NCI-H2107 treated with DMSO at 0.1 percent for 48 hours (cell line): ENCODE data around the gene ZNF783.
"Not testable (repeated sequence)": the region's sequence is repeated elsewhere in the genome, so short reads cannot be mapped to it uniquely, and the experiment has no call there.

ENCODE experiments used
- DNase-seq: peaks from one replicate; lab custom pipeline; 2025; ENCODE audit not compliant: unreplicated experiment; lab: John Stamatoyannopoulos, UW

The ZNF783 gene

DNA sequence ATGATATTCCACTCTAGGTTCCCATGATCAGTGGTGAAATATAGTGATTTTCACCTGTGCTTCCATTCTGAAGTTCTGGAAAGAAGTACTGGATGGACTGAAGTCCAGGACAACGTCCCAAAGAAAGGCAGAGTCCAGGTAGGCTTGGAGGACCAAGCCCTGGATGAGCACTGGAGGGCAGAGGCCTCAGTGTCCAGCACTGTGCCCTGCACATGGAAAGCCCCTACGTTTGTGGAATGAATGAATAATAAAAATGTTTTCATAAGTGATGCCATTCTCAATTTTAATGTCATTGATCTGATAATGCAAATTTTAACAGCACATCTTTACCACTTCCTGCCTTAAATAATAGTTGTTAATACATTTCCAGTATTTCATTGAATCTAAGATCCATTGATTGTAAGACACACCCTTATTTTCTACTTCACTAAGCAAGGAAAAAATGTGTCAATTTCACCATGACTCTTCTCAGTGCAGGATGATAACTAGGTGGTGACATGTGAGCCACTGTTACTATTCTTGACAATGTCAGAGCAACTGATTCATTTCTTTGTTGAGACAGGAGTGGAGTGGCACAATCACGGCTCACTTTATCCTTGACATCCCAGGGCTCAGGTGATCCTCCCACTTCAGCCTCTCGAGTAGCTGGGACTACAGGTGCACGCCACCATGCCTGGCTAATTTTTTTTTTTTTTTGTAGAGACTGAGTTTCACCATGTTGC, 35.2 kb downstream of the ZNF783 start:
- DNase-seq = no peak

DNA sequence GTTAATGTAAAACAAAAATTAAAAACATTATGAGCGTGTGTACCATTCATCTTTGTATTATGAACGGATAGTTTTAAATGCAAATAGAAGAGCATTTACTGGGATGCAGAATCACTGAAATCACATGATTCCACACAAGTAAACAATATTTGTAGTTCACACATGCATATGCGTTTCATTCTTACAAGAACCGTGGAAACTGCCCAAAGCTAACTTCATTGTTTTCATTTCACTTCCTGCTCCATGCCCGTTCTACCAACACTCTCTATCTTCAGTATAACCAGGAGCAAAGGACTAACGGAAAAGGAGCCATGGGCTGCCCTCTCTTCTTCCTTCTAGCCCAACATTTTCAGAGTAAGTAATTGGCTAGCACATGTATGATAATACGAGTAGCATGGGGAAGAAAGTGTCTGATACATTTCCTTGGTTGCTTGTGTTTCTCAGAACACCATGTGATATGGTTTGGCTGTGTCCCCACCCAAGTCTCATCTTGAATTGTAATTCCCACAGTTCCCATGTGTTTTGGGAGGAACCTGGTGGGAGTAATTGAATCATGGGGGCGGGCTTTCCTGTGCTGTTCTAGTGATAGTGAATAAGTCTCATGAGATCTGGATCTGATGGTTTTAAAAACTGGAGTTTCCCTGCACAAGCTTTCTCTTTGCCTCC, 38.8 kb downstream of the ZNF783 start:
- DNase-seq = no peak

DNA sequence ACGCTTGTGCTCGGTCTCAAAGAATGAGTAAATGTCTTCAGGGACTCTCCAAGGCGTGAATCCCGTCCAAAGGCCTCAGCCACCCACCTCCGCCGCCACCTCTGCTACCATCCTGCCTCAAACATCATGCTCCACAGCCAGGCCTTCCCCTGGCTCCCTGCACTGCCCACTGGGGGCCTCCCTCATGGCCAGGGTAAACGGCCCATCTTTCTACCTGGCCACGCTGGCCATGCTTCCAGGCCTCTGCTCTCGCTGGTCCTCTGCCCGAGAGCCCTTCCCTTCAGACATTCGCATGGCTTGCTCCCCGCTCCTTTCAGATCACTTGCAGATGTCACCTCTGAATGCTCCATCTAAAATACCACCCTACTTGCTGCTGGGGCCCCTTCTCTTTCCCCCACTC, 40.2 kb downstream of the ZNF783 start:
- no peak for DNase-seq

DNA sequence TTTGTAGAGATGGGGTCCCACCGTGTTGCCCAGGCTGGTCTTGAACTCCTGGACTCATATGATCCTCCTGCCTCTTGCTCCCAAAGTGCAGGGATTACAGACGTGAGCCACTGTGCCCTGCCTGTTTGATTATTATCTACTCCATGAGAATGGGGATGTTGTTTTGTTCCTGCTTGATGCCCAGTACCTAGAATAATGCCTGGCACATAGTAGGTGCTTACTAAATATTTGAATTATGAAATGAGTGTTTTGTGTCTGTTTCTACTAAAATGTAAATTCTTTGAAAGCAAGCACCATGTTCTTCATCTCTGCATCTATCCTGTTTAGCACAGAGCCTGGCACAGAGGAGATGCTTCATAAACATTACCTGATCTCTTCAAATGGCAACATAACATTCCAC, 40.9 kb downstream of the ZNF783 start:
- DNase-seq = no peak

DNA sequence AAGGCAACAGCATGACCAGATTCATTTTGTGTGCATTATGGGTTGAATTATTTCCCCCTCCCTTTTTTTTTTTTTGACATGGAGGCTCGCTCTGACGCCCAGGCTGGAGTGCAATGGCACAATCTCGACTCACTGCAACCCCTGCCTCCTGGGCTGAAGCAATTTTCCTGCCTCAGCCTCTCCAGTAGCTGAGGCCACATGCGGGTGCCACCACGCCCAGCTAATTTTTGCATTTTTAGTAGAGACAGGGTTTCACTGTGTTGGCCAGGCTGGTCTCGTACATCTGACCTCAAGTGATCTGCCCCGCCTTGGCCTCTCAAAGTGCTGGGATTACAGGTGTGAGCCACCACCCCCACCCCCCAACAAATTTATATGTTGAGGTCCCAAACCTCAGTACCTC, 42.0 kb downstream of the ZNF783 start:
- no peak for DNase-seq

DNA sequence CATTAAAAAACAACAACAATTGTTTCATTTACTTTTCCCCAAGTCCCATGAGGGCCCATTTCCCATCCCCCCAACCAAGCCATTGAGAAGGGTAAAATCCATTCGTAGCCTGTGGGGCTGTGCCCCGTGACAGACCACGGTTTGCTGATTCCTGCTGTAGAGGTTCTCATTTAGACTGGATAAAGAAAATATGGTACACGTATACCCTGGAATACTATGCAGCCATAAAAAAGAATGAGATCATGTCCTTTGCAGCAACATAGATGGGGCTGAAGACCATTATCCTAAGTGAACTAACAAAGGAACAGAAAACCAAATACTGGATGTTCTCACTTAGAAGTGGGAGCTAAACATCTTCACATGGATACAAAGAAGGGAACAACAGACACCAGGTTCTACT, 44.9 kb downstream of the ZNF783 start:
- no peak for DNase-seq

DNA sequence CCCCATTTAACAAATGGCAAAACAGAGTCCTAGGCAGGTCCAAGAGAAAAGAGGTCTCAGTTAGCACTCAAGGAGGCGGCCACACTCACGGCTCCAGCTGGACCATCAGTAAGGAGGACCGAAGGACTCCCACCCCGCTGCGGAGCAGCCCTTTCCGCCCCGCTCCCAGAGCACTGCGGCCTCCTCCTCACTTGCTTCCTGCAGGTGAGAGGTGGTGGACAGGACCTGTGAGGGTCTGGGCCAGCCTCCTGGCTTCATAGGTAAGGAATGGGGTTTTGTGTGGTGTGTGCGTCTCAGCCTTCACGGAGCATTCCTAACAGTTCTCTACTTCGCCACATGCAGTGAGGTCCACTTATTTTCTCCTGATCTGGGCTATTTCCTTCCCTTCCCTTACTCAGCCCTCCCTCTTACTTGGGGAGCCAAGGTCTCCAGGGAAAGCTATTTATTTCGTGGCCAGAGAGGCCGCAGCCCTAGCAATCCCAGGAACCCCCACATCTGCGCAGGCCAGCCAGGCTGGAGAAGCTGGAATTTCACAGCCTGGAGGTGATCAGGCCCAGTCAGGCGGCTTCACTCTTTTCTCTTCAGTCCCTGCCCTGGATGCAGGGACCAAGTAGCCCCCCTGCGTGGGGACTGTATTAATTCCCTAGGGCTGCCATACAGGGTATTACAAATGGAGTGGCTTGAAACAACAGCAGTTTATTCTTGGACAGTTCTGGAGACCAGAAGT, 45.9 kb downstream of the ZNF783 start:
- DNase-seq = no peak

DNA sequence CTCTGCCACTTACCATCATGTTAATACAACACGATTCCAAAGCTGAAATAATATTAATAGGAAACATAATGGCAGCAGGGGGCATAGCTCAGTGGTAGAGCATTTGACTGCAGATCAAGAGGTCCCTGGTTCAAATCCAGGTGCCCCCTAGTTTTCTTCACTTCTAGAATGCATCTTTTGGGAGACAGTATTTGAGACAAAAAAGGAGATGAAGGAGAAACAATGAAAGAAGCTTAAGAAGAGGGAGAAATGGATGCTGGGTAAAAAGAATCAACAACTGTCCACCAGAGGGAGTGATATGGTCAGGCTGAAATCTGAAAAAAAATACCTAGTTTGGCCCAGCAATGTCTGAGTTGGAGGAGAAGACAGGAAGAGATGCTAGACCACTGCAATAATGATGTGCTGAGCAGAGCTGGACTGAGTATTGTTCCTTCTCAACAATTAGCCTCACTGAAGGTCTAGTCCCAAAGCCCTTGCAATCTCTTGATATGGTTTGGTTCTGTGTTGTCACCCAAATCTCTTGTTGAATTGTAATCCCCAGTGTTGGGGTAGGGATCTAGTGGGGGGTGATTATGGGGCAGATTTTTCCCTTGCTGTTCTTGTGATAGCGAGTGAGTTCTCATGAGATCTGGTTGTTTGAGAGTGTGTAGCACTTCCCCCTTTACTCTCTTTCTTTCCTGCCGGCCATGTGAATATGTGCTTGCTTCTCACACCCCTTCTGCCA, 48.3 kb downstream of the ZNF783 start:
- peak; percentile 21 for DNase-seq

DNA sequence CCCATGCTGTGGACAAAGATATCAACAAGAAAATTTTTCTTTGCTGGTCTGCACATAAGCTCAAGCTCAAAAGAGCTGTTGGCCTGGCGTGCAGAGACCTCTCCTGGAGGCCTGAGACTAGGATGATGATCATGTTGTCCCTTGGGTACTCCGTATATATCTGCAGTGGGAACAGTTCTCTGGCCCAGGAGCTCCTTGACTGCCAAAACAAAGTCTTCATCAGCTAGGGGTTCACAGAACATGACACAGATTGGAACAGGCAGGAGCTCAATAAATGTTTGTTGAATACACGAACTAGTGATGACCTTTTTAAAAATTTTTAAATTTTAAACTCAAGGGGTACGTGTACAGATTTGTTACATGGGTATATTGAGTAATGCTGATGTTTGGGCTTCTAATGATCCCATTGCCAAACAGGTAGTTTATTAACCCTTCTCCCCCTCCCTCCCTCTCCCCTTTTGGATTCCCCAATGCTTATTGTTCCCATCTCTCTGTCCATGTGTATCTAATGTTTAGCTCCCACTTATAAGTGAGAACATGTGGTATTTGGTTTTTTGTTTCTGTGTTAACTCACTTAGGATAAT, 49.1 kb downstream of the ZNF783 start:
- no peak for DNase-seq

DNA sequence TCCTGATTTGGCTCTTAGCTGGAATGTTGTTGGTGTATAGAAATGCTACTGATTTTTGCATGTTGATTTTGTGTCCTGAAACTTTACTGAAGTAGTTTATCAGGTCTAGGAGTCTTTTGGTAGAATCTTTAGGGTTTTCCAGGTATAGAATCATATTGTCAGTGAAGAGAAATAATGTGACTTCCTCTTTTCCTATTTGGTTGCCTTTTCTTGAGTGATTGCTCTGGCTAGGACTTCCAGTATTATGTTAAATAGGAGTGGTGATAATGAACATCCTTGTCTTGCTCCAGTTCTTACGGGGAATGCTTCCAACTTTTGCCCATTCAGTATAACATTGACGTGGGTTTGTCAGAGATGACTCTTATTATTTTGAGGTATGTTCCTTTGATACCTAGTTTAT, 52.0 kb downstream of the ZNF783 start:
- no peak for DNase-seq

DNA sequence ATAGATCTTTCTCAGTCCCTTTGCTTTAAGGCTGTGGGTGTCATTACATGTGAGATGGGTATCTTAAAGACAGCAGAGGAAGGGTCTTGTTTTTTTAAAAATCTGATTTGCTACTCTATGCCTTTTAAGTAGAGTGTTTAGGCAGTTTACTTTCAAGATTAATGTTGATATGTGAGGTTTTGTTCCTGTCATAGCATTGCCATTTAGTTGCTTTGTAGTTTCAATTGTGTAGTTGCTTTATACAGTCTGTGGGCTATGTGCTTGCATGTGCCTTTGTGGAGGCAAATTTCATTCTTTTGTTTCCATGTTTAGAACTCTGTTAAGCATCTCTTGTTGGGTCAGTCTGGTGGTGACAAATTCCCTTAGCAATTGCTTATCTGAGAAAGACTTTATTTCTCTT, 54.6 kb downstream of the ZNF783 start:
- no peak for DNase-seq

DNA sequence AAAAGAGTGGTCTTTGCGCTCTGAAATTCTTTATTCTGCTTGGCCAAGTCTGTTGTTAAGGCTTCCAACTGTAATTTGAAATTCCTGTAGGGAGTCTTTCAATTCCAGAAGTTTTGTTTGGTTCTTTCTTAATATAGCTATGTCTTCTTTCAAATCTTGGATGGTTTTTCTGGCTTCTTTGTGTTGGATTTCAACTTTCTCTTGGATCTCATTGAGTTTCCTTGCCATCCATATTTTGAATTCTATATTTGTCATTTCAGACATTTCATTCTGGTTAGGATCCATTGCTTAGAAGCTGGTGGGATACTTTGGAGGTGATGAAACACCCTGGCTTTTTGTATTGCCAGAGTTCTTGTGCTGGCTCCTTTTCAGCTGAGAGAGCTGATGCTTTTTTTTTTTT, 55.5 kb downstream of the ZNF783 start:
- DNase-seq = no peak

DNA sequence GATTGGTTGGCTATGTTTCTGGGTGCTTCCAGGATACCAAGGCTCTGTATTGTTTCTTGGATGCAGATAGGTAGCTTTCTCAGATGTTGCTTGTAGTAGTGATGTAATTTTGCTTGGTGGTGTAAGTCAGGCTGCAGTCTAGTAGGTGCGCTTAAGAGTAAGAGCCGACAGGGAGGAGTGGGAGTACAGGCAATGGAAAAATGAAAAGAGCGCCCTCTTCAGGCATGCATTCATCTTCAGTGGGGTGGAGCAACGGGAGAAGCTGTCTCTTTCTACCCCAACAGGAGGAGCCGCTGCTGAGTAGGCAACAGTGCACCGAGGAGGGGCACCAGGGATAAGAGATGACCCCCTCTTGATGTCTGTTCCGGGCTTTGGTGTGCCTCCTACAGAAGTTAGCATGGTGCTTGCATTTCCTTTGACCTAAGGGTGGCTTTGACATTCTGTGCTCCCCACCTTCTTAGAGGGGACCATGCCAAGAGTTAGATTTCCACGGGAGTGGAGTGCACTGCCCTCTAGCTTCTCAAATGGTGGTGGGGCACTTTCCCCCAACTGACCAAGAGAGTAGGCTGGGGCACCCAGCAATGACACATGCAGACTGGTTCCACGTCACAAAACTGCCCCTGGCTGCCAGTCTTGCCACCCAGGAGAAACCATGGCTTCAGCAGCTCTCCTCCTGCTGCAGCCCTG, 56.1 kb downstream of the ZNF783 start:
- DNase-seq = no peak

DNA sequence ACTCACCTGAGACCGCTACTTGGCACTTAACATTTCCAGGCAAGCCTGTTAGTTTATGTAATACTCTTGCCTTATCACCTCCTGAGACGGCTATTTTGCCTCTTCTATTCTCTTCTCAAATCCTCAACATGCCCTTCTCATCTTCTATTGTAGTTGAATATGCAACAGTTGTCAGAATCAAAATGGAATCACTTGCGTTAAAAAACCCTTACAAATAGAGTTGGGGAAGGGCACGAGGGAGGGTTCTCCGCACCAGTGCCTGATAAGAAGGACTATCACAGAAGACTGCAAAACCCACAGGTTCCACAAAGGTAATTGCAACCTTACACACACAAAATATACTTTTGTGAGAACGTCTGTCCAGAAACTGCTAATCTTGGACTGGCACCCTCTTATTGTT, 57.4 kb downstream of the ZNF783 start:
- no peak for DNase-seq

DNA sequence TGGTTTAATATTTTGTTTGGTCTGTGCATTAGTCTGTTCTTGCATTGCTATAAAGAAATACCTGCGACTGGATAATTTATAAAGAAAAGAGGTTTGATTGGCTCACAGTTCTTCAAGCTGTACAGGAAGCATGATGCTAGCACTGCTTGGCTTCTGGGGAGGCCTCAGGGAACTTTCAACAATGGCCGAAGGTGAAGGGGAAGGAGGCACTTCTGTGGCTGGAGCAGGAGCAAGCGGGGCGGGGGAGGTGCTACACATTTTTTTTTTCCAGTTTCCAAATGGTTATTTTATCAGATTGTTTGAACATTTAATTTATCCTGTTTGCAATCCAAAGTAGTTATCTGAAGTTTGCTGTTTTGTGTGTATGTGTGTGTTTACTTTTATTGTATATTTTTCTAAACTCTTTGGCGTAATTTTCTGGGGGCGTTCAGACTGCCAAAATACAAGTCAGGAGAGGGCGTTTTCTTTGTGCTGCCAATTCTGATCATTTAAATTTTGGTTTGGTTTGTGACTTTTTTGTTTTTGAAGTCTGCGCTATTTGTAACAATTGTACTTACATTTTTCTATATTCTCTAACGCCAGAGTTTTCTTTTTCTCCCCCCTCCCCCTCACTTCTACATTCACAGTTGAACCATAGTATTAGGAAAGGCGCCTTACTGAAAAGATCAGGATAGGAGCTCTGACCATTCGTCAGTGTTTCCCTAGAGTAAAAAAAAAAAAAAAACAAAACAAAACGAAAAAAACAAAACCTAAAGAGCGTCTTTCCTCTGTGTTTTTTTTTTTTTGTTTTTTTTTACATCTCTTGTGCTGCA, 58.5 kb downstream of the ZNF783 start:
- DNase-seq = no peak

DNA sequence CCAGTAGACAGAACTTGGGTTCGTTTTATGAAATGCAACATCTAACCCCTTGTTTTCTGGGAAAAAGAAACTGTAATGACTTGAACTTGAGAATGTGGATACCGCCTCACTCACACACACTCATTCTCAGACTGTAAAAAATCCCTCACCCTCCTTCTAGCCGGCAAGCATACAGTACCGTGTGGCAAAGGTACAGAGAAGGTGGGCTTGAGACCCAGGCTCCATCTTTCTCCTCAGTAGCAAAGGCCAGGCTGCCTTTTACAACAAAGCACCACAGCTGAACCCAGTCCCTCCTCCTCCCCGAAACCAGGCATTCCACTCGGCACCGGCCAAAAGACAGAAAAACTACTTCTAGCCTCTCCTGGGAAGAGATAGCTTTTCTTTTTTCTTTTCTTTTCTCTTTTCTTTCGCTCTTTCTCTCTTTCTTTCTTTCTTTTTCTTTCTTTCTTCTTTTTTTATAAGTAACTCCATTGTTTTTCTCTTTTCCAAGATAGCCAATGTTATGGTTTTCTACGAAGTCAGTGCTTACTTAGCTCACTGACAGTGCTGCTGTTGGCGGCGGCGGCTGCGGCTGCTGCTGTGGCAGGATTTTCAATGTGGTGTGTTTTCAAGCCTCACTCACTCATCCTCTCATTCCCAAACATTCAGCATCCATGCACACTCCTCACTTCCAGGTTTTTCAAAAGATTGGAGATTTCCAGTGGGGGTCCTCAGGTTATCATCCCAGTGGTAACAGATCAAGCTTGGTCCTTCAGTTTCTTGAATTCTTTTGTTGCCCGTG, 59.3 kb downstream of the ZNF783 start:
- DNase-seq = not testable (repeated sequence)

DNA sequence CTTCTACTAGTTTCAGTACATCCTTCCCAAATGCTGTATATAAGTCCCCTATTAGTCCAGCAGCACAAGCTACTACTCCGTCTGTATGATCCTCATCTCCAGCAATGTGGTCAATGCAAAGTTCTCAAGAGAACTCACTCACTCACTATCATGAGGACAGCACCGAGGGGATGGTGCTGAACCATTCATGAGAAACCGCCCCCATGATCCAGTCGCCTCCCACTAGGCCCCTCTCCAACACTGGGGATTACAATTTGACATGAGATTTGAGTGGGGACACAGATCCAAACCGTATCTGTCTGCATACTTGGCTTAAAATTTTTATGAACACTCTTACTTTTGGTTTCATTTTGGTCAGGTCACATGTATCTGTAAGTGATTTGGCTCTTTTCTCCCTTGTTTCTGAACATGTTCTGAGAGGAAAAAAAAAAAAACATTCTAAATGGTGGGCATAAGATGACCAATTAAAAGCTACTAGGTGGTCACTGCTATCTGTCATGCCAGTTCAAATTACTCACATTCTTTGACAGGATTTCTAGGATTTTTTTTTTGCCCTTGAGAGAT, 60.1 kb downstream of the ZNF783 start:
- DNase-seq = no peak

DNA sequence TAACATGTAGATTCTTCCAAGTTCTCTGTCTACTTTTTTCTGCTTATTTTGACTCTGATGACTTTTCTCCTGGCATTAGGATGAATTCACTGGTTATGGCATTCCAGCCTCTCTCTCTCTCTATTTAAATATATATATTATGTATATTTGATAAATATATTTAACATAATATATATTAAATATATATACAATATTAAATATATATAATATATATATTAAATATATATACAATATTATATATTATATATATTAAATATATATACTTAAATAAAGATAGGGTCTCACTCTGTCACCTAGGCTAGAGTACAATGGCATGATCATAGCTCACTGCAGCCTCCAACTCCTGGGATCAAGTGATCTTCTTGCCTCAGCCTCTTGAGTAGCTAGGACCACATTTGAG, 60.7 kb downstream of the ZNF783 start:
- DNase-seq = no peak

DNA sequence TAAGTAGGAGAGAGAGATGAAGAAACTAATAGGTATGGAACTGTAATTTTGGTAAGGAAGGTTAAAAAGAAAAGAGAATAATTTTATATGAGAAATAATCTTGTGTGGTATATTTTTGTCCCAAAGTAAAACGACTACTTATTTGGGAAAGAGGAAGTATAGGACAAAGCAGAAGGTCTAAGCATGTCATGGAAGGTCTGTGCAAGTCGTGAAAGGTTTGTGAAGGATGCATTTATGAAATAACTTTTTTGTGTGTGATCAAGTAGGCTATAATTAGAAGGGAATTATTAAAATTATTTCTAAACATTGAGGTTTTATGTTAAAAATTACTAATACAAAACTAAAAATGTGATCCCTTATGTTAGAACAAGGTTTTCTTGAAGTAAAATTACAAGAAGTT, 63.3 kb downstream of the ZNF783 start:
- no peak for DNase-seq
